Stimulated activated naive CD4-positive, alpha-beta T cell (primary cell): ENCODE results near the gene TSPYL1.
A peak's percentile ranks its signal among the peaks of the same experiment; 100 is the strongest.
"Not testable (repeated sequence)": the region's sequence is repeated elsewhere in the genome, so short reads cannot be mapped to it uniquely, and the experiment has no call there.

Experiments
- DNase-seq, 6 experiments: peaks; one replicate each; lab custom pipeline; 2025; lab: John Stamatoyannopoulos, UW

The TSPYL1 gene

GRCh38 chr6:116279232-116280160 lies at the start of gene TSPYL1:
TSS of gene TSPYL1 (minus strand) at chr6:116279930. CDS start at chr6:116279830, 100 bp downstream.
- peak; percentile 93 to 99 (median 96) for DNase-seq

- no peak for DNase-seq
These were observed 49.4 kb upstream of the TSPYL1 start for GRCh38 chr6:116329156-116329555.

GRCh38 chr6:116328528-116328903 lies 48.8 kb upstream of the TSPYL1 start:
- no peak for DNase-seq

GRCh38 chr6:116327803-116328527 lies 48.2 kb upstream of the TSPYL1 start:
- DNase-seq, result no peak

GRCh38 chr6:116326996-116327395 lies 47.3 kb upstream of the TSPYL1 start:
- DNase-seq, result no peak

GRCh38 chr6:116326181-116326671 lies 46.5 kb upstream of the TSPYL1 start:
- DNase-seq, result no peak

GRCh38 chr6:116325634-116326132 lies 46.0 kb upstream of the TSPYL1 start:
- not testable (repeated sequence) for DNase-seq

- no peak for DNase-seq
These were observed 44.1 kb upstream of the TSPYL1 start for GRCh38 chr6:116323863-116324262.

GRCh38 chr6:116321933-116322332 lies 42.2 kb upstream of the TSPYL1 start:
- DNase-seq, result not testable (repeated sequence)

- no peak for DNase-seq
These were observed 37.2 kb upstream of the TSPYL1 start for GRCh38 chr6:116316772-116317467.

GRCh38 chr6:116314878-116315277 lies 35.1 kb upstream of the TSPYL1 start:
- no peak for DNase-seq

- DNase-seq, result no peak
These were observed 34.5 kb upstream of the TSPYL1 start for GRCh38 chr6:116314218-116314617.

- DNase-seq, result no peak
These were observed 33.5 kb upstream of the TSPYL1 start for GRCh38 chr6:116313101-116313776.

GRCh38 chr6:116309657-116310056 lies 29.9 kb upstream of the TSPYL1 start:
- DNase-seq, result no peak

- DNase-seq, result no peak
These were observed 29.3 kb upstream of the TSPYL1 start for GRCh38 chr6:116309001-116309400.

GRCh38 chr6:116307633-116308032 lies 27.9 kb upstream of the TSPYL1 start:
- DNase-seq, result no peak

- no peak for DNase-seq
These were observed 27.3 kb upstream of the TSPYL1 start for GRCh38 chr6:116307001-116307400.

GRCh38 chr6:116304538-116305097 lies 24.9 kb upstream of the TSPYL1 start:
- no peak for DNase-seq

GRCh38 chr6:116301104-116301503 lies 21.4 kb upstream of the TSPYL1 start:
- no peak for DNase-seq

- no peak for DNase-seq
These were observed 20.8 kb upstream of the TSPYL1 start for GRCh38 chr6:116300566-116300965.

- no peak for DNase-seq
These were observed 19.2 kb upstream of the TSPYL1 start for GRCh38 chr6:116298973-116299372.
